Glutamatergic neuron (in vitro differentiated cells): ENCODE measurements around the gene SCAMP4. TPM values are rescaled to one million over a fixed set of nuclear protein-coding genes. Genes with fewer than 3 reads are reported as not detected.

Experiments
- DNase-seq: peaks from one replicate; pipeline ENCODE4 v3.0.0; 2022
- H3K27ac Mint-ChIP-seq: one replicate; pipeline ENCODE4 v1.8.0; 2020; ENCODE audit warnings: mild to moderate bottlenecking, mixed read lengths, inconsistent platforms; ENCODE audit not compliant: unreplicated experiment
- H3K27me3 Mint-ChIP-seq: one replicate; pipeline ENCODE4 v1.8.0; 2020; ENCODE audit warnings: mild to moderate bottlenecking, moderate library complexity, mixed read lengths, inconsistent platforms; ENCODE audit not compliant: unreplicated experiment
- H3K36me3 Mint-ChIP-seq: one replicate; pipeline ENCODE4 v1.8.0; 2020; ENCODE audit warnings: mild to moderate bottlenecking, mixed read lengths, inconsistent platforms; ENCODE audit not compliant: unreplicated experiment
- H3K4me1 Mint-ChIP-seq: one replicate; pipeline ENCODE4 v1.8.0; 2020; ENCODE audit warnings: mild to moderate bottlenecking, low read depth, mixed read lengths, inconsistent platforms; ENCODE audit not compliant: unreplicated experiment
- H3K4me3 Mint-ChIP-seq: one replicate; pipeline ENCODE4 v1.8.0; 2020; ENCODE audit warnings: mild to moderate bottlenecking, mixed read lengths, inconsistent platforms; ENCODE audit not compliant: unreplicated experiment
- H3K9me3 Mint-ChIP-seq: one replicate; pipeline ENCODE4 v1.8.0; 2020; ENCODE audit warnings: mild to moderate bottlenecking, moderate library complexity, mixed read lengths, inconsistent platforms; ENCODE audit not compliant: unreplicated experiment
- total RNA-seq: library from RNA; stranded (reverse); fragmentation: NEBNext Ultra II Directional; extraction: Animal tissue kit (Norgen Biotek cat#: 25700); gene quantifications from one replicate; pipeline ENCODE4 v1.2.1, GENCODE V29; 2021; ENCODE audit not compliant: unreplicated experiment
- TF ChIP-seq, protein P1 (sequence below): fragments of 200-600 bp; sonication (generic); IDR thresholded peaks from one replicate; pipeline ENCODE4 v1.5.0; 2021; ENCODE audit not compliant: partially characterized antibody, unreplicated experiment

SCAMP4 gene
- total RNA-seq, 1 donor from 2014 or later, result 66.3 TPM

- Mint-ChIP-seq H3K9me3 (peaks cover 2% of the 10 kb centered on the region), H3K27me3 (peaks cover 5% of the 10 kb centered on the region), H3K4me3 (peak overlapping the region; percentile 44), H3K36me3 (no peaks in the 10 kb centered on the region), H3K27ac (peak overlapping the region; percentile 80), H3K4me1 (peaks cover 4% of the 10 kb centered on the region)
- TF ChIP-seq, protein P1, sequence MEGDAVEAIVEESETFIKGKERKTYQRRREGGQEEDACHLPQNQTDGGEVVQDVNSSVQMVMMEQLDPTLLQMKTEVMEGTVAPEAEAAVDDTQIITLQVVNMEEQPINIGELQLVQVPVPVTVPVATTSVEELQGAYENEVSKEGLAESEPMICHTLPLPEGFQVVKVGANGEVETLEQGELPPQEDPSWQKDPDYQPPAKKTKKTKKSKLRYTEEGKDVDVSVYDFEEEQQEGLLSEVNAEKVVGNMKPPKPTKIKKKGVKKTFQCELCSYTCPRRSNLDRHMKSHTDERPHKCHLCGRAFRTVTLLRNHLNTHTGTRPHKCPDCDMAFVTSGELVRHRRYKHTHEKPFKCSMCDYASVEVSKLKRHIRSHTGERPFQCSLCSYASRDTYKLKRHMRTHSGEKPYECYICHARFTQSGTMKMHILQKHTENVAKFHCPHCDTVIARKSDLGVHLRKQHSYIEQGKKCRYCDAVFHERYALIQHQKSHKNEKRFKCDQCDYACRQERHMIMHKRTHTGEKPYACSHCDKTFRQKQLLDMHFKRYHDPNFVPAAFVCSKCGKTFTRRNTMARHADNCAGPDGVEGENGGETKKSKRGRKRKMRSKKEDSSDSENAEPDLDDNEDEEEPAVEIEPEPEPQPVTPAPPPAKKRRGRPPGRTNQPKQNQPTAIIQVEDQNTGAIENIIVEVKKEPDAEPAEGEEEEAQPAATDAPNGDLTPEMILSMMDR, result no peak
- DNase-seq, result peak; percentile 54
Observed at GRCh38 chr19:1910177-1910576, 5.0 kb downstream of the SCAMP4 start.

GRCh38 chr19:1911098-1911497, 5.9 kb downstream of the SCAMP4 start:
- Mint-ChIP-seq H3K9me3 (no peaks in the 10 kb centered on the region), H3K27me3 (peaks cover 4% of the 10 kb centered on the region), H3K4me1 (peaks cover 4% of the 10 kb centered on the region), H3K4me3 (no peak overlapping the region), H3K36me3 (no peaks in the 10 kb centered on the region), H3K27ac (no peak overlapping the region)
- DNase-seq, result no peak
- TF ChIP-seq, protein P1, result no peak

- Mint-ChIP-seq H3K36me3 (no peaks in the 10 kb centered on the region), H3K27ac (no peak overlapping the region), H3K4me1 (peaks cover 4% of the 10 kb centered on the region), H3K27me3 (peaks cover 4% of the 10 kb centered on the region), H3K4me3 (no peak overlapping the region), H3K9me3 (no peaks in the 10 kb centered on the region)
- TF ChIP-seq, protein P1, result no peak
- DNase-seq, result no peak
Observed at GRCh38 chr19:1911995-1912394, 6.8 kb downstream of the SCAMP4 start.

DNA sequence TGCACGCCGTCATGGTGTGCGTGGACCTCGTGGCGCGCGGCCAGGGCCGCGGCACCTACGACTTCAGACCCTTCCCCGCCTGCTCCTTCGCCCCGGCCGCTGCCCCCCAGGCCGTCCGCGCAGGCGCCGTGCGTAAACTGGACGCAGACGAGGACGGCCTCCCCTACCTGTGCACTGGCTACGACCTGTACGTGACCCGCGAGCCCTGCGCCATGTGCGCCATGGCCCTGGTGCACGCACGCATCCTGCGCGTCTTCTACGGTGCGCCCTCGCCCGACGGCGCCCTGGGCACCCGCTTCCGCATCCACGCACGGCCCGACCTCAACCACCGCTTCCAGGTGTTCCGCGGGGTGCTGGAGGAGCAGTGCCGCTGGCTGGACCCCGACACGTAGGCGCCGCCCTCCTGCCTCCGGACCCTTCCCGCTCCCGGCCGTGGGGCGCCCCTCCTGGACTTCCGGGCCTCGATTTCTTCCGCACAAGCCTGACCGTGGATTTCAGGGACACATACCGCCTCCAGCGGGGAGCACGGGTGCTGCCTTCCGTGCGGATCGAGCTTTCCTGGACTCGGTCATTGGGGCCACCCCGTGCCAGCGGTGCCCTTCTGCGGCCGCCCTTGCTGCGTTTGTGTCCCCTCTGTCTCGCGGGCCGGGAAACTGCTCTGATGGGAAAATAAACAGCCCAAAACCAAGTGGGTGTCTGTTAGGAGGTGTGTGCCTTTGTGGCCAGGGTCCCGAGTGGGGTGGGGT, 7.7 kb downstream of the SCAMP4 start:
- Mint-ChIP-seq H3K36me3 (no peaks in the 10 kb centered on the region), H3K4me3 (no peak overlapping the region), H3K9me3 (no peaks in the 10 kb centered on the region), H3K27me3 (peaks cover 4% of the 10 kb centered on the region), H3K27ac (no peak overlapping the region), H3K4me1 (peaks cover 4% of the 10 kb centered on the region)
- TF ChIP-seq, protein P1, result no peak
- no peak for DNase-seq

DNA sequence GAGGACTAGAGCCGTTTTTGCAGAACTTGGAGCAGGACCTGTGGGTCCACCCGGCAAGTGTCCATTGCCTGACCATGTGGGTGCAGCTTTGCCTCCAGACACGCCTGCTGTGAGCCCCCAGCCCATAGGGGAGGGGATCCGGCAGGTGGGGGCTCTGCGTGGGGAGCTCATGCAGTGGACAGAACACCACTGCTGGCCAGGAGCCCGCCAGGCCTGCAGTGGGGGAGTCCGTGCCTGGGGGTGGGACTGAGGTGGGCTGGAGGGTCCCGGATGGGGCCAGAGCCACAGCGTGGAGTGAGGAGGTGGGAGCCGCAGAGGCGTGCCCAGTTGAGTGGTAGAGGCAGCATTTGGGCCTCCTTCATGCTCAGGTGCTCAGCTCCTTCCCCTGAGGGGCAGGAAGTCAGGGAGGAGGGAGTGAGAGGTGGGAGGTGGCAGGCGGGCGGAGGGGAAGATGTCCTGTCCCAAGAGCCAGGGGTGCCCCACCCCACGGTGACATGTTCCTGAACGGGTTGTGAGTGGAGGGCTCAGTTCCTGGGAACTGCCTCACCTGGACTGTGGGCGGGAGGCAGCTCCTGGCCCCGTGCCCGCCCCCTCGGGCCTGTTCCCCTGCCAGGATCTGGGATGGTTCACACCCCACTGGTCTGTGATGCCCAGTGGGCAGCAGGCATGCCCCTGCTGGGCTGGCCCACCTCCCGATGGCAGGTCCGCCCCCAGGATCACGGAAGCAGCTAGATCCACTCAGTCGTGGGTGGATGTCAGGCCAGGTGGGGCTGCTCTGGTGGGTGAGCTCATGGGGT, 8.8 kb downstream of the SCAMP4 start:
- no peak overlapping the region for H3K4me3 Mint-ChIP-seq
- TF ChIP-seq, protein P1, result no peak
- no peaks in the 10 kb centered on the region for H3K9me3 Mint-ChIP-seq
- no peak for DNase-seq
- H3K27me3 Mint-ChIP-seq, result peaks cover 4% of the 10 kb centered on the region
- no peaks in the 10 kb centered on the region for H3K36me3 Mint-ChIP-seq
- peaks cover 4% of the 10 kb centered on the region for H3K4me1 Mint-ChIP-seq
- H3K27ac Mint-ChIP-seq, result no peak overlapping the region
